WTC11 (cell line): Measurements from ENCODE around the gene ACTL6A.

ENCODE experiments used
- IRF2 ChIP-seq: sonication (generic); formaldehyde crosslinking; IDR thresholded peaks from 2 replicates; pipeline ENCODE4 v1.8.0; 2022; ENCODE audit warnings: low read depth, missing genetic modification reagents, borderline replicate concordance
- JUN ChIP-seq: sonication (generic); formaldehyde crosslinking; IDR thresholded peaks from 2 replicates; pipeline ENCODE4 v1.8.0; 2023; ENCODE audit warnings: mild to moderate bottlenecking, missing genetic modification reagents
- TF ChIP-seq, protein P1 (sequence below): sonication (generic); formaldehyde crosslinking; IDR thresholded peaks from 2 replicates; pipeline ENCODE4 v1.8.0; 2023; ENCODE audit warnings: missing genetic modification reagents, mild to moderate bottlenecking, borderline replicate concordance
- TF ChIP-seq, protein P2 (sequence below): fragments of 200-600 bp; IDR thresholded peaks from 2 replicates; pipeline ENCODE4 v1.8.0; 2022; ENCODE audit warnings: antibody characterized with exemption
- TF ChIP-seq, protein P3 (sequence below): sonication (generic); formaldehyde crosslinking; IDR thresholded peaks from 2 replicates; pipeline ENCODE4 v1.8.1; 2022; ENCODE audit warnings: mild to moderate bottlenecking, moderate library complexity, missing genetic modification reagents

DNA sequence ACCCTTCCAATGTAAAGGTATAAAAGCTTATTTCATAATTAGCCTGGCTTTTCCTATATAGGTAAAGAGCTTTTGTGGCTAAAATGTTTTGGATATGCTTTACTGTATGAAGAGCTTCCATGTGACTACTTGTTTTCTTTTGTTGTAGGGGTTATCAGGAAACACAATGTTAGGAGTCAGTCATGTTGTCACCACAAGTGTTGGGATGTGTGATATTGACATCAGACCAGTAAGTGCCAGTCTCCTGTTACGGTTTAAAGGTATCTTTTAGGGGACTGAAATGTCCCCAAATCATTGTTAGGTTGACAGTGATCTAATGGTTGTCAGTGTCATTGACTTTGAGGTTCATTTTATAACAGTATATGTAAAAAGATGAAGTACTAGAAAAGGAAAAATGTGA lies 18.3 kb downstream of the ACTL6A start:
- TF ChIP-seq, protein P1, sequence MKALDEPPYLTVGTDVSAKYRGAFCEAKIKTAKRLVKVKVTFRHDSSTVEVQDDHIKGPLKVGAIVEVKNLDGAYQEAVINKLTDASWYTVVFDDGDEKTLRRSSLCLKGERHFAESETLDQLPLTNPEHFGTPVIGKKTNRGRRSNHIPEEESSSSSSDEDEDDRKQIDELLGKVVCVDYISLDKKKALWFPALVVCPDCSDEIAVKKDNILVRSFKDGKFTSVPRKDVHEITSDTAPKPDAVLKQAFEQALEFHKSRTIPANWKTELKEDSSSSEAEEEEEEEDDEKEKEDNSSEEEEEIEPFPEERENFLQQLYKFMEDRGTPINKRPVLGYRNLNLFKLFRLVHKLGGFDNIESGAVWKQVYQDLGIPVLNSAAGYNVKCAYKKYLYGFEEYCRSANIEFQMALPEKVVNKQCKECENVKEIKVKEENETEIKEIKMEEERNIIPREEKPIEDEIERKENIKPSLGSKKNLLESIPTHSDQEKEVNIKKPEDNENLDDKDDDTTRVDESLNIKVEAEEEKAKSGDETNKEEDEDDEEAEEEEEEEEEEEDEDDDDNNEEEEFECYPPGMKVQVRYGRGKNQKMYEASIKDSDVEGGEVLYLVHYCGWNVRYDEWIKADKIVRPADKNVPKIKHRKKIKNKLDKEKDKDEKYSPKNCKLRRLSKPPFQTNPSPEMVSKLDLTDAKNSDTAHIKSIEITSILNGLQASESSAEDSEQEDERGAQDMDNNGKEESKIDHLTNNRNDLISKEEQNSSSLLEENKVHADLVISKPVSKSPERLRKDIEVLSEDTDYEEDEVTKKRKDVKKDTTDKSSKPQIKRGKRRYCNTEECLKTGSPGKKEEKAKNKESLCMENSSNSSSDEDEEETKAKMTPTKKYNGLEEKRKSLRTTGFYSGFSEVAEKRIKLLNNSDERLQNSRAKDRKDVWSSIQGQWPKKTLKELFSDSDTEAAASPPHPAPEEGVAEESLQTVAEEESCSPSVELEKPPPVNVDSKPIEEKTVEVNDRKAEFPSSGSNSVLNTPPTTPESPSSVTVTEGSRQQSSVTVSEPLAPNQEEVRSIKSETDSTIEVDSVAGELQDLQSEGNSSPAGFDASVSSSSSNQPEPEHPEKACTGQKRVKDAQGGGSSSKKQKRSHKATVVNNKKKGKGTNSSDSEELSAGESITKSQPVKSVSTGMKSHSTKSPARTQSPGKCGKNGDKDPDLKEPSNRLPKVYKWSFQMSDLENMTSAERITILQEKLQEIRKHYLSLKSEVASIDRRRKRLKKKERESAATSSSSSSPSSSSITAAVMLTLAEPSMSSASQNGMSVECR = no peak
- no peak for TF ChIP-seq IRF2 (CRISPR knock-in tag)
- TF ChIP-seq, protein P2, sequence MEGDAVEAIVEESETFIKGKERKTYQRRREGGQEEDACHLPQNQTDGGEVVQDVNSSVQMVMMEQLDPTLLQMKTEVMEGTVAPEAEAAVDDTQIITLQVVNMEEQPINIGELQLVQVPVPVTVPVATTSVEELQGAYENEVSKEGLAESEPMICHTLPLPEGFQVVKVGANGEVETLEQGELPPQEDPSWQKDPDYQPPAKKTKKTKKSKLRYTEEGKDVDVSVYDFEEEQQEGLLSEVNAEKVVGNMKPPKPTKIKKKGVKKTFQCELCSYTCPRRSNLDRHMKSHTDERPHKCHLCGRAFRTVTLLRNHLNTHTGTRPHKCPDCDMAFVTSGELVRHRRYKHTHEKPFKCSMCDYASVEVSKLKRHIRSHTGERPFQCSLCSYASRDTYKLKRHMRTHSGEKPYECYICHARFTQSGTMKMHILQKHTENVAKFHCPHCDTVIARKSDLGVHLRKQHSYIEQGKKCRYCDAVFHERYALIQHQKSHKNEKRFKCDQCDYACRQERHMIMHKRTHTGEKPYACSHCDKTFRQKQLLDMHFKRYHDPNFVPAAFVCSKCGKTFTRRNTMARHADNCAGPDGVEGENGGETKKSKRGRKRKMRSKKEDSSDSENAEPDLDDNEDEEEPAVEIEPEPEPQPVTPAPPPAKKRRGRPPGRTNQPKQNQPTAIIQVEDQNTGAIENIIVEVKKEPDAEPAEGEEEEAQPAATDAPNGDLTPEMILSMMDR = no peak
- TF ChIP-seq, protein P3, sequence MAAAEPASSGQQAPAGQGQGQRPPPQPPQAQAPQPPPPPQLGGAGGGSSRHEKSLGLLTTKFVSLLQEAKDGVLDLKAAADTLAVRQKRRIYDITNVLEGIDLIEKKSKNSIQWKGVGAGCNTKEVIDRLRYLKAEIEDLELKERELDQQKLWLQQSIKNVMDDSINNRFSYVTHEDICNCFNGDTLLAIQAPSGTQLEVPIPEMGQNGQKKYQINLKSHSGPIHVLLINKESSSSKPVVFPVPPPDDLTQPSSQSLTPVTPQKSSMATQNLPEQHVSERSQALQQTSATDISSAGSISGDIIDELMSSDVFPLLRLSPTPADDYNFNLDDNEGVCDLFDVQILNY (CRISPR knock-in tag) = no peak
- no peak for TF ChIP-seq JUN (CRISPR knock-in tag)
